C4-2B (cell line): ENCODE results near the gene CLEC3A.

Experiments
- ZFX ChIP-seq: fragments of 450-650 bp; IDR thresholded peaks from 2 replicates; pipeline ENCODE4 v1.6.1; 2017
- TF ChIP-seq, protein P1 (sequence below): fragments of 450-650 bp; conservative IDR thresholded peaks from 2 replicates; pipeline ENCODE4 v1.5.1; 2017; ENCODE audit warnings: mild to moderate bottlenecking

DNA sequence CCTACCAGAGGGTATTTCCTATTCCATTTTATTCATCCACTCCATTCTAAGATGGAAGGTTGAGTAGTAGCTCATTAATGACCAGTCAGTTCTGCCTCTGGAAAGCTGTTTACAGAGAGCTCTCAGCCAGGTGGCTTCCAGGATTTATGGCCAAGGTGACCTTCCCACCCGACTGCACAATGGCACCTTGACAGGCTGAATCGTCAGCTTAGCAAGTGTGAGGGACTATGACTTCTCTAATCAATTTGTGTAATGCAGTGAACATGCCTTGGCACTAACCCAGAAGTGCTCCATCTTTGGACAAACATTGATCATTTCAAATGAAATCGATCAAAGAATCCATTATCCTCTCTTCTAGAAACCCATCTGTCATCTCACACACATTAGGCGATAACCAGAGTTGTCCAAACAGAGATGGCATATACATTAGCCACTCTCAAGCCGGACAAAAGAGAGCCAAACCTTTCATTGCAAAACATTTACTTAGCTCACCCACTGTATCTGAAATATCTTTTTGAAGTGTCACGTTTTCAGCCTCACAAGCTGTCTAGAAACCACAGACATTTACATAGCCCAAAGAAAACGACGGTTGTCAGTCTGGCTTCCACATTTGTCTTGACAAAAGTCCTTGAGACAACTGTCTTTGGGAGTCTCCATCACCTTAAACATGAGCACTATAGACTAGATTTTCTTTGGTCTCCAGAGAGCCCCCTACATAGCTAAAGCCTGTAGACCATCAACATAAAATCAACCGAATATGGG, 35.6 kb downstream of the CLEC3A start:
- TF ChIP-seq, protein P1, sequence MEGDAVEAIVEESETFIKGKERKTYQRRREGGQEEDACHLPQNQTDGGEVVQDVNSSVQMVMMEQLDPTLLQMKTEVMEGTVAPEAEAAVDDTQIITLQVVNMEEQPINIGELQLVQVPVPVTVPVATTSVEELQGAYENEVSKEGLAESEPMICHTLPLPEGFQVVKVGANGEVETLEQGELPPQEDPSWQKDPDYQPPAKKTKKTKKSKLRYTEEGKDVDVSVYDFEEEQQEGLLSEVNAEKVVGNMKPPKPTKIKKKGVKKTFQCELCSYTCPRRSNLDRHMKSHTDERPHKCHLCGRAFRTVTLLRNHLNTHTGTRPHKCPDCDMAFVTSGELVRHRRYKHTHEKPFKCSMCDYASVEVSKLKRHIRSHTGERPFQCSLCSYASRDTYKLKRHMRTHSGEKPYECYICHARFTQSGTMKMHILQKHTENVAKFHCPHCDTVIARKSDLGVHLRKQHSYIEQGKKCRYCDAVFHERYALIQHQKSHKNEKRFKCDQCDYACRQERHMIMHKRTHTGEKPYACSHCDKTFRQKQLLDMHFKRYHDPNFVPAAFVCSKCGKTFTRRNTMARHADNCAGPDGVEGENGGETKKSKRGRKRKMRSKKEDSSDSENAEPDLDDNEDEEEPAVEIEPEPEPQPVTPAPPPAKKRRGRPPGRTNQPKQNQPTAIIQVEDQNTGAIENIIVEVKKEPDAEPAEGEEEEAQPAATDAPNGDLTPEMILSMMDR, result no peak
- no peak for TF ChIP-seq ZFX
